Neural crest cell (in vitro differentiated cells): ENCODE results near the gene ALG5. TPM values are rescaled to one million over a fixed set of nuclear protein-coding genes. Genes with fewer than 3 reads are reported as not detected.

Source experiments
- DNase-seq: peaks from one replicate; pipeline ENCODE4 v3.0.0; 2021; ENCODE audit warnings: low read depth, mixed read lengths, low spot score
- H3K27ac Mint-ChIP-seq: one replicate; pipeline ENCODE4 v1.8.0; 2021; ENCODE audit warnings: mild to moderate bottlenecking, mixed read lengths; ENCODE audit not compliant: unreplicated experiment
- H3K27me3 Mint-ChIP-seq: 2 replicates; pipeline ENCODE4 v1.8.0; 2021; ENCODE audit warnings: low read depth, mild to moderate bottlenecking, mixed read lengths
- H3K36me3 Mint-ChIP-seq: 2 replicates; pipeline ENCODE4 v1.8.0; 2021; ENCODE audit warnings: low read depth, mild to moderate bottlenecking, mixed read lengths
- H3K4me1 Mint-ChIP-seq: 2 replicates; pipeline ENCODE4 v1.8.0; 2021; ENCODE audit warnings: mixed read lengths
- H3K4me3 Mint-ChIP-seq: one replicate; pipeline ENCODE4 v1.8.0; 2021; ENCODE audit warnings: mild to moderate bottlenecking, mixed read lengths
- H3K9me3 Mint-ChIP-seq: 2 replicates; pipeline ENCODE4 v1.8.0; 2021; ENCODE audit warnings: mixed read lengths
- total RNA-seq: library from RNA; stranded (reverse); gene quantifications from 2 replicates; pipeline ENCODE4 v1.2.1, GENCODE V29; 2021
- TF ChIP-seq, protein P1 (sequence below): fragments of 200-600 bp; sonication (generic); conservative IDR thresholded peaks from 2 replicates; pipeline ENCODE4 v1.5.0; 2021; ENCODE audit warnings: antibody characterized with exemption, mild to moderate bottlenecking

Gene ALG5
- total RNA-seq, 1 donor from 2014 or later, result 31.1 TPM

DNA sequence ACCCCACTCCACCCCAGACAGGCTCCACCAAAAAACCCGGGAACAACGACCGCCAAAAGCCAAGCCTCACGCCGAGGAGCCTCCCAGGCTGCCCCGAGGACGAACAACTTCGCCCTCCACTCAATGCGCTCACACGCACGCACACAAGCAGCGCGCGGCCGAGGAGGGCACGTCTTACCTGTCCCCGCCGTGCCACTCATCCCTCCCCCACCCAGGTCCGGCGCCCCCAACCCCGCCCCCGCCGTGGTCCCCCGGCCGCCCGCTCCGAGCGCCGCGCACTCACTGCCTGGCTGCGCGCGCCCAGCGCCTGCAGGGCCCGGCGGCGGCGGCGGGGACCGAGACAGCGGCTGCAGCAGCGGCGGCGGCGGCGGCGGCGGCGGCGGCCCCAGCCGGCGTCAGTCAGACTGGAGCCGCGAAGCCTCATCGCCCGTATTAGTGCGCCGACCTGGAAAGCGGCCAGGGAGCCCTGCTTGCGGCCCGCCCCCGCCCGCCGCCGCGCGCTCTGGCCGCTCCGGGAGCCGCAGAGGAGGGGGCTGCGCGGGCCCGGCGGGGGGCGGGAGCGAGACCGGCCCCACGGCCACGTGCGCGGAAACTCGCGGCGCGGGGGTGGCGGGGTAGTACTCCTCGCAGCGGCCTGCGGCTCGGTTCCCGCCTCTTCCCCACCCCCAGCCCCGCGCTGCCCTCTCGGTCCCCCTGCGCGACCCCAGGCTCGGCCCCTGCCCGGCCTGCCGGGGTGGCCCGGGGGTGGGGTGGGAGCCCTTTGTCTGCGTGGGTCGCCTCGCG is 79.1 kb downstream of the ALG5 start, which contains the start of gene SMAD9:
TSS of gene SMAD9 (minus strand) at position 406 of the 783 bp plus-strand sequence. CDS start 40,549 bp downstream, outside the sequence.
- TF ChIP-seq, protein P1, sequence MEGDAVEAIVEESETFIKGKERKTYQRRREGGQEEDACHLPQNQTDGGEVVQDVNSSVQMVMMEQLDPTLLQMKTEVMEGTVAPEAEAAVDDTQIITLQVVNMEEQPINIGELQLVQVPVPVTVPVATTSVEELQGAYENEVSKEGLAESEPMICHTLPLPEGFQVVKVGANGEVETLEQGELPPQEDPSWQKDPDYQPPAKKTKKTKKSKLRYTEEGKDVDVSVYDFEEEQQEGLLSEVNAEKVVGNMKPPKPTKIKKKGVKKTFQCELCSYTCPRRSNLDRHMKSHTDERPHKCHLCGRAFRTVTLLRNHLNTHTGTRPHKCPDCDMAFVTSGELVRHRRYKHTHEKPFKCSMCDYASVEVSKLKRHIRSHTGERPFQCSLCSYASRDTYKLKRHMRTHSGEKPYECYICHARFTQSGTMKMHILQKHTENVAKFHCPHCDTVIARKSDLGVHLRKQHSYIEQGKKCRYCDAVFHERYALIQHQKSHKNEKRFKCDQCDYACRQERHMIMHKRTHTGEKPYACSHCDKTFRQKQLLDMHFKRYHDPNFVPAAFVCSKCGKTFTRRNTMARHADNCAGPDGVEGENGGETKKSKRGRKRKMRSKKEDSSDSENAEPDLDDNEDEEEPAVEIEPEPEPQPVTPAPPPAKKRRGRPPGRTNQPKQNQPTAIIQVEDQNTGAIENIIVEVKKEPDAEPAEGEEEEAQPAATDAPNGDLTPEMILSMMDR, result no peak
- Mint-ChIP-seq H3K27ac (peak within 1 kb of the TSS; percentile 65), H3K4me3 (peak within 1 kb of the TSS; percentile 92), H3K27me3 (peaks cover 62% of the 10 kb centered on the region), H3K9me3 (no peaks in the 10 kb centered on the region), H3K36me3 (no peaks in the 10 kb centered on the region), H3K4me1 (peaks cover 16% of the 10 kb centered on the region)
- DNase-seq, result peak; percentile 33

DNA sequence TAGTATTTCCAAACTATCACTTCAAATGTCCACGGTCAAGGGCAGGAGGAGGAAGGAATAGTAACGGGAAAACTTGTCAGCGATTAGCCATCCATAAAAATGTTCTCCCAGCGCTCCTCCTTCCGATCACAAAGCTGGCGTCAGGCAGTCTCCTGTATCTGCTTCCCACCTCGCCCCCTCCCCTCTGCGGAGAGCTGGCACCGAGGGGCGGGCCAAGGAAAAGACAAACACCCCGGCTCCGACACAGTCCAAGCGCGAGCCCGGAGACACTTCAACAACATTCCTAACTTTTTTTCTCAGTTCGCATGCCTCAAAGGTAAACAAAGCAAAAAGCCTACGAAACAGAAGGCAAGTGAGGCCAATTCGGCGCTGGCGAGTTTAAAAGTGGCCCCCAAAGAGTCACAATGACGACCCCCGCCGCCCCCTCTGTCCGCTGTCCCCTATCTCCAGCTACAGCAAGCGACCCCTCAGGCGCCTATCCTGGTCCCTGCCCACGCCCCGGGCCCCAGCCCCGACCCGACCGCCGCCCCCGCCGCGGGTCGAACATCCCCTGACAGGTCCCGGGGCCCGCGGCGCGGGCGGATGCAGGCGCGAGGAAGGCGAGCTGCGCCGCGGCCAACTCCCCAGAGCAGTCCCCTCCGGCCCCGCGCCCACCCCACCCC is 79.8 kb downstream of the ALG5 start:
- Mint-ChIP-seq H3K4me1 (peaks cover 16% of the 10 kb centered on the region), H3K36me3 (no peaks in the 10 kb centered on the region), H3K9me3 (no peaks in the 10 kb centered on the region), H3K27ac (no peak overlapping the region), H3K27me3 (peaks cover 58% of the 10 kb centered on the region), H3K4me3 (peak overlapping the region; percentile 89)
- TF ChIP-seq, protein P1, result no peak
- DNase-seq, result peak; percentile 10

DNA sequence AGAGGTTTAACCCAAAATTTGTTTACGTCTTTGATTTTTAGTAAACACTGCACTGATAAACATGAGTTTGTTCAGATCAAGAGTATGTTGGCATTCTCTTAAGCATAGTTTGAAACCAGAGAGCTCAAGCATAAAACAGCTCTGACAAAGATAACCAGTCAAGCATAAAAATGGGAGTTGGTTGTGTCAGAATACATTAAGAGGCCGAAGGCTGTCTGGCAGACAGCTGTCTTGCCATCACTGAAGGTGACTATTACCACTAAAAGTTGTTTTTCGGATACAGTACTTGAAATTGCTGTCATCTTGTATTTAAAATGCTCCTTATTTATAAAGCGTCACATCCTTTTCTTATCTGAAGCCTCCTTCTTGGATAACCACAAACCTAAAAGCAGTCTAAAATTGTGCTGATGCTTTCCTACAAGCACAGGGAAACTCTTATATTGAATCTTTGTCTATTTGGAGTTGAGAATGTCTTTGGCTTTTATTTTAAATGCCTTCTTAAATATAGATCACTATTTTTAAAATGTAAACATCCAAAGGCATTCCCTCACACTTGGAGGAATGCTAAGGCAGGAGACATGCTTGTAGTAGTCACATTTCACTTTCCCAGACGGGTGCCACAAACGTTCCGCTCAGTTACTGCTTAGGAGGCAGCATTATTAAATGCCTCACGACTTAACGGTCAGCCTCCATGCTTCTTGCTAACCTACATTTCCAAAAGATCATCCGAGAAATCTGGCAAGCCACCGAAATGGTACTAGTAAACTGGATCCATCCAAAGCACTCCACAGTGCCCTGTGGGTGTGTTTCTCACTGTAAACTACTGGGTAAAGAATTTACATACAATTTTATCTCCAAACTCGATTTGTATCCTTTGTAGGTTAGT is 80.7 kb downstream of the ALG5 start:
- Mint-ChIP-seq H3K27me3 (peaks cover 54% of the 10 kb centered on the region), H3K9me3 (no peaks in the 10 kb centered on the region), H3K4me3 (peak overlapping the region; percentile 89), H3K27ac (no peak overlapping the region), H3K36me3 (no peaks in the 10 kb centered on the region), H3K4me1 (peaks cover 16% of the 10 kb centered on the region)
- DNase-seq, result no peak
- TF ChIP-seq, protein P1, result no peak

DNA sequence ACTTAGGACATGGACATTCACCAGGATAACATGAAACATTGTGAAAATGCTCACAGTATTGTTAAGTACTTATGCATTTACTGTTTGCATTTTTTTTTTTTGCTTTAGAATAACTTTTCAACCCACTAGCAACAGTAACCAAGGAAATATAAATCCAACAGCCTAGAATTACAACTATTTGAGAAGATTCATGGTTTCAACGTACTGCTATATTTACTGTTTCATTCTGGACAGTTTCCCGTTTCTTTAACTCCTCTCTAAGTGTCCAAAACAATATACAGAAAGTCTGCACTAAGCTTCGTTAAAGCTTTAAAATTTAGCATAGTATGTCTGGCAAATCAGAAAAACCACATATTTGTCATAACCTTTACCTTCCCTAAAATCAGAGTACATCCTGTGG is 81.8 kb downstream of the ALG5 start:
- Mint-ChIP-seq H3K4me1 (peaks cover 16% of the 10 kb centered on the region), H3K36me3 (no peaks in the 10 kb centered on the region), H3K4me3 (peak overlapping the region; percentile 6), H3K9me3 (no peaks in the 10 kb centered on the region), H3K27ac (no peak overlapping the region), H3K27me3 (peaks cover 49% of the 10 kb centered on the region)
- TF ChIP-seq, protein P1, result no peak
- DNase-seq, result no peak

DNA sequence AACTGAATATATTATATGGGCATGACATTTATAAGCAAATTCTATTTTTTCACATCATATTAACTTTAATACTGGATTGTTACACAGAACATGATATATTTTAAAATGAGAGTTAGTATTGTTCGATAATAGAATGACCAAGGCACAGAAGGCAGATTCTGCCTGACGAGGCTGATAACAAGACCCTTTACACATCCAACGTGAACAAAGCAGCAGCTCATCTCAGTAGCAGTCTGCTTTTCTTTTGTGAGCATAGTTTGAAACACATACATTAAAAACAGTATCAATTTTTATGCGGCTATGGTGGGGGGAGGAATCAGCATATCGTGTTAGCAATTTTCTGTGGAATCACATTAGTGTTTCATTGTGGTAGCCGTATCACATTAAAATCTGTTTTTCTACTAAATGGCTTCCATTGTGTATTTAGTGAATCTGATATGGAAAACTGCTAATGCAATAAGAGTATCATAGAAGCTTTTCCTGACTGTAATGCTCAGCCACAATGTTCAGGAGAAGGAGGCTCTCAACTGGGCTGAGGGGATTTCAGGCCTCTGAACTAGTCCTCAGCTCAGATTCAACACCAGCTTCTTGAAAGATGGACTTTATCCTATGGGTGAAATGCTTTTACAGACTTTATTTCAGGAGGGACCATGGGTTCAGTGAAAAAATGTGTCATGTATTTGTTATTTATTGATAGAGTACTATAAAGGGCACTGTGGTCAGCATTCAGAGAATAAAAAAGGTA is 83.1 kb downstream of the ALG5 start:
- H3K27me3 Mint-ChIP-seq, result peaks cover 39% of the 10 kb centered on the region

More for the DNA sequence above, 83.1 kb downstream of the ALG5 start:
- TF ChIP-seq, protein P1, result no peak
- Mint-ChIP-seq H3K4me1 (peaks cover 16% of the 10 kb centered on the region), H3K4me3 (no peak overlapping the region), H3K36me3 (no peaks in the 10 kb centered on the region), H3K27ac (no peak overlapping the region), H3K9me3 (no peaks in the 10 kb centered on the region)
- no peak for DNase-seq
